Prostate gland (tissue), 2 donors: ENCODE measurements around the gene NCOR2. TPM values are rescaled to one million over a fixed set of nuclear protein-coding genes. Genes with fewer than 3 reads are reported as not detected.

Experiments
- DNase-seq: peaks from one replicate; pipeline ENCODE4 v3.0.0-alpha.2; 2019; ENCODE audit warnings: low spot score
- H3K27ac ChIP-seq, 2 donors: fragments of 200-600 bp; sonication (generic); 2 replicates each; pipeline ENCODE4 v1.5.1; 2017 to 2019
- H3K27me3 ChIP-seq: fragments of 200-600 bp; sonication (generic); replicated peaks from 2 replicates; pipeline ENCODE4 v1.5.1; 2019; ENCODE audit not compliant: insufficient read depth
- H3K36me3 ChIP-seq, 2 donors: fragments of 200-600 bp; sonication (generic); 1 replicate in 1 of 2; 2 replicates in 1 of 2; pipeline versions ENCODE4 v1.5.1 to v1.8.1; 2017 to 2019
- H3K4me1 ChIP-seq: fragments of 200-600 bp; sonication (generic); replicated peaks from 2 replicates; pipeline ENCODE4 v1.5.1; 2019
- H3K4me3 ChIP-seq, 2 donors: fragments of 200-600 bp; sonication (generic); 2 replicates each; pipeline ENCODE4 v1.5.1; 2017 to 2019
- H3K9me3 ChIP-seq: fragments of 200-600 bp; sonication (generic); 2 replicates; pipeline ENCODE4 v1.5.1; 2017
- CTCF ChIP-seq, 4 experiments: fragments of 200-600 bp in 2 of 4; fragments of 450-650 bp in 2 of 4; sonication (generic) in 2 of 4; IDR thresholded peaks; 1 replicate in 3 of 4; 2 replicates in 1 of 4; pipeline ENCODE4 v1.5.1; 2016 to 2019; ENCODE audit warnings: antibody characterized with exemption in 4 of 4, mild to moderate bottlenecking in 2 of 4, moderate library complexity in 2 of 4
- POLR2A ChIP-seq: fragments of 450-650 bp; IDR thresholded peaks from one replicate; pipeline ENCODE4 v1.6.1; 2016; ENCODE audit warnings: antibody characterized with exemption, mild to moderate bottlenecking
- POLR2AphosphoS5 ChIP-seq: sonication (generic); formaldehyde crosslinking; IDR thresholded peaks from one replicate; pipeline ENCODE4 v1.6.1; 2017; ENCODE audit warnings: antibody characterized with exemption
- WGBS: methylation state at CpG from one replicate; pipeline ENCODE4 v1.1.5; 2018; 5-methylcytosine and 5-hydroxymethylcytosine counted together
- intact Hi-C: fragments of 100-400 bp; cut with DNase I; formaldehyde crosslinking; loops from one replicate; pipeline ENCODE4 v1.14.2; 2022
- total RNA-seq, 2 donors: library from RNA; depleted of rRNA; stranded (reverse); fragments of >200 nt; gene quantifications; one replicate each; pipeline ENCODE4 v1.1.0, GENCODE V29; 2016

Gene NCOR2
- total RNA-seq, 2 donors from 2014 or later: 184 to 306 TPM

- Histone ChIP-seq H3K36me3 (no peaks in the 10 kb centered on the region), H3K27me3 (no peaks in the 10 kb centered on the region), H3K9me3 (no peaks in the 10 kb centered on the region), H3K4me3 (no peak overlapping the region), H3K4me1 (peaks cover 24% of the 10 kb centered on the region), H3K27ac (peak overlapping the region; percentile 66 to 71)
- TF ChIP-seq POLR2A (no peak), CTCF (IDR thresholded peaks at IDR 0.05) (peak in 1 of 4 experiments; percentile 31), POLR2AphosphoS5 (peak; percentile 97)
- DNase-seq: peak; percentile 93
- 22% methylated on average over 32 of the region's 32 CpGs for WGBS
- intact Hi-C loops: no loop called here
These were observed 41.9 kb upstream of the NCOR2 start for GRCh38 chr12:124609041-124609989.

- Histone ChIP-seq H3K27ac (peak overlapping the region; percentile 66 to 71), H3K36me3 (no peaks in the 10 kb centered on the region), H3K27me3 (no peaks in the 10 kb centered on the region), H3K9me3 (no peaks in the 10 kb centered on the region), H3K4me3 (no peak overlapping the region), H3K4me1 (peaks cover 28% of the 10 kb centered on the region)
- intact Hi-C loops: no loop called here
- 58% methylated on average over 10 of the region's 10 CpGs for WGBS
- DNase-seq: no peak
- no peak for TF ChIP-seq POLR2A
These were observed 41.0 kb upstream of the NCOR2 start for GRCh38 chr12:124608450-124608870.

- intact Hi-C loops: no loop called here
- 93% methylated on average over 23 of the region's 23 CpGs for WGBS
- no peaks in the 10 kb centered on the region for H3K36me3 ChIP-seq
- H3K4me3 ChIP-seq: no peak overlapping the region
- DNase-seq: no peak
- TF ChIP-seq POLR2A (no peak), CTCF (IDR thresholded peaks at IDR 0.05) (no peak), POLR2AphosphoS5 (no peak)
- no peaks in the 10 kb centered on the region for H3K27me3 ChIP-seq
- no peaks in the 10 kb centered on the region for H3K9me3 ChIP-seq
- H3K27ac ChIP-seq: peak overlapping the region; percentile 66 to 71
- H3K4me1 ChIP-seq: peaks cover 24% of the 10 kb centered on the region
These were observed 40.4 kb upstream of the NCOR2 start for GRCh38 chr12:124607681-124608425.

GRCh38 chr12:124605883-124606774, 38.7 kb upstream of the NCOR2 start:
- Histone ChIP-seq H3K9me3 (no peaks in the 10 kb centered on the region), H3K27me3 (no peaks in the 10 kb centered on the region), H3K27ac (no peak overlapping the region), H3K4me3 (no peak overlapping the region), H3K36me3 (no peaks in the 10 kb centered on the region), H3K4me1 (peaks cover 21% of the 10 kb centered on the region)
- TF ChIP-seq POLR2AphosphoS5: no peak
- TF ChIP-seq POLR2A: no peak
- no peak for TF ChIP-seq CTCF (IDR thresholded peaks at IDR 0.05)
- DNase-seq: no peak
- intact Hi-C loops: no loop called here
- WGBS: 87% methylated on average over 22 of the region's 22 CpGs
